ENCODE measurements around the gene PTPRJ. TPM values are rescaled to one million over a fixed set of nuclear protein-coding genes. Genes with fewer than 3 reads are reported as not detected.

The PTPRJ gene
- total and polyA plus RNA-seq, 3 donors from 2014 or later = 4.3 to 8.2 (median 6.6) TPM

- Histone ChIP-seq H3K27ac (no peak overlapping the region), H3K36me3 (ENCODE audit: low read depth, missing control alignments) (no peaks in the 10 kb centered on the region), H3K9me3 (no peaks in the 10 kb centered on the region), H3K27me3 (no peaks in the 10 kb centered on the region), H3K4me1 (no peaks in the 10 kb centered on the region), H3K4me3 (no peak overlapping the region)
- TF ChIP-seq POLR2A (IDR thresholded peaks at IDR 0.05) (no peak), CTCF (IDR thresholded peaks at IDR 0.05) (no peak)
- 78 to 90% methylated on average over 8 to 11 of the region's 11 CpGs for WGBS, 2 donors
- no peak for DNase-seq
- intact Hi-C loops (cut with DNase I; ENCODE audit: low total_unique reads) = no loop called here
Measured at GRCh38 chr11:47992959-47993820, 12.8 kb downstream of the PTPRJ start.

GRCh38 chr11:47994417-47994816 is 14.1 kb downstream of the PTPRJ start:
- Histone ChIP-seq H3K27me3 (no peaks in the 10 kb centered on the region), H3K36me3 (ENCODE audit: low read depth, missing control alignments) (no peaks in the 10 kb centered on the region), H3K27ac (no peak overlapping the region), H3K9me3 (no peaks in the 10 kb centered on the region), H3K4me1 (no peaks in the 10 kb centered on the region), H3K4me3 (no peak overlapping the region)
- TF ChIP-seq POLR2A (IDR thresholded peaks at IDR 0.05) = no peak
- TF ChIP-seq CTCF (IDR thresholded peaks at IDR 0.05) = no peak
- no peak for DNase-seq
- intact Hi-C loops (cut with DNase I; ENCODE audit: low total_unique reads) = no loop called here
- WGBS, 2 donors = 95 to 97% methylated on average over 4 of the region's 4 CpGs

- intact Hi-C loops (cut with DNase I; ENCODE audit: low total_unique reads) = no loop called here
- TF ChIP-seq CTCF (IDR thresholded peaks at IDR 0.05) (no peak), POLR2A (IDR thresholded peaks at IDR 0.05) (no peak)
- Histone ChIP-seq H3K4me1 (no peaks in the 10 kb centered on the region), H3K4me3 (no peak overlapping the region), H3K36me3 (ENCODE audit: low read depth, missing control alignments) (no peaks in the 10 kb centered on the region), H3K27ac (no peak overlapping the region), H3K9me3 (no peaks in the 10 kb centered on the region), H3K27me3 (no peaks in the 10 kb centered on the region)
- 77 to 88% methylated on average over 4 of the region's 4 CpGs for WGBS, 2 donors
- DNase-seq = no peak
Measured at GRCh38 chr11:47995360-47995769, 15.0 kb downstream of the PTPRJ start.

- no peak for DNase-seq
- Histone ChIP-seq H3K9me3 (no peaks in the 10 kb centered on the region), H3K27me3 (no peaks in the 10 kb centered on the region), H3K27ac (no peak overlapping the region), H3K36me3 (ENCODE audit: low read depth, missing control alignments) (no peaks in the 10 kb centered on the region), H3K4me3 (no peak overlapping the region), H3K4me1 (no peaks in the 10 kb centered on the region)
- 88 to 91% methylated on average over 15 of the region's 15 CpGs for WGBS, 2 donors
- TF ChIP-seq CTCF (IDR thresholded peaks at IDR 0.05) = no peak
- intact Hi-C loops (cut with DNase I; ENCODE audit: low total_unique reads) = no loop called here
Measured at GRCh38 chr11:47997063-47998053, 17.0 kb downstream of the PTPRJ start.
